ENCODE data around the gene PLS3. TPM values are rescaled to one million over a fixed set of nuclear protein-coding genes. Genes with fewer than 3 reads are reported as not detected.
"Not testable (repeated sequence)": the region's sequence is repeated elsewhere in the genome, so short reads cannot be mapped to it uniquely, and the experiment has no call there.

The PLS3 gene
- total RNA-seq, 1 donor from 2014 or later: 50.3 TPM

GRCh38 chrX:115595049-115595448 is 34.1 kb downstream of the PLS3 start:
- intact Hi-C loops (cut with DNase I): no loop called here
- no peak for DNase-seq (ENCODE audit: low spot score)

GRCh38 chrX:115598556-115598955 is 37.6 kb downstream of the PLS3 start:
- DNase-seq (ENCODE audit: low spot score): no peak
- intact Hi-C loops (cut with DNase I): no loop called here

DNA sequence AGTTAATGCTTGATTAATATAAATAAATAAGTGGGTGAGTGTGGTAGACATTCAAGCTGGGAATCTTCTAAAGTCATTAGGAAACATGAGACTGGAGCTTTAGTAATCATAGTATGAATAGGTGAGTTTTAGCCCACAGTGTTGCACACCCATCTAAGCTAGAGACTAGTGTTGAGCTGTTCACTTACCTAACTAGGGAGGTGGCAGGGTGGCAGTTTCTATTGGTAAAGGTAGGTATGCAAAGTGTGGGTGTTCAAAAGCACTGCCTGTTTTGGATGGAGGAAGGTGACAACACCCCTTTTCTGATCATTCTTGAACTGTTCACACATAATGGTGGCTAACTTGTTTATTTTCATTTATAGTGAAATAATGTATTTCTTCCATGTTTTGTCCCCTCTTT is 41.3 kb downstream of the PLS3 start:
- no peak for DNase-seq (ENCODE audit: low spot score)
- intact Hi-C loops (cut with DNase I): loop anchor here (5.0 kb wide), 1 partner anchor 40 kb away; the partner anchor contains the start of gene PLS3

DNA sequence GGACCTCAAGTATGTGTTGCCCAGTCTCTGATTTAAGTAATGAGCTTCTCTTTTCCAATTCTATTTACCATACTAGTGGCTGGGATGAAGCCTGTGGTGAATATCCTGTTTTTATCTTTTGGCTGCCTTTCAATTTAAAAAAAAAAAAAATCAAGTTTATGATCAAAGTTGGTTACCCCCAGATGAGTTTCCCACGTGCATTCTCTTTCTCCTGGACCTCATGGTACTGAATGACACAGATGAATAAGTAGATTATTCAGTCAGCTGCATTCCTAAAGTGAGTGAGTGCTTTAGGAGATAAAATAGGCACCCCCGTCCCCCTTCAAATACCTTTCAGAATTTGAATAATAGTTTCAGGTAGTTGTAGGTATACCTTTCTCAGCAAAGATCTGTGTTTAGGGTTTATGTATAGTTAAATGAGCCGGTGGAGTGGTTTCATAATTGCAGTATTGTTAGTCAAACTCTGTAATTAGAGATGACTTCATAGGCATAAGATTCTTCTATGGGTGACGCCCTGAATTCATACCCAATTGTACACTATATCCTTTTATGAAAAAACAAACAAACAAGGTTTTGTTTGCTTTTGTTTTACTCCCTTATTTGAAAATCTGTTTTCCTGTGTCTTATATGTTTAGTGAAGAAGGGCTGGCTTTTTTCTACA is 41.9 kb downstream of the PLS3 start:
- DNase-seq (ENCODE audit: low spot score): no peak
- intact Hi-C loops (cut with DNase I): loop anchor here (5.0 kb wide), 1 partner anchor 41 kb away; the partner anchor contains the start of gene PLS3

- intact Hi-C loops (cut with DNase I): loop anchor here (5.0 kb wide), 1 partner anchor 41 kb away; the partner anchor contains the start of gene PLS3
- no peak for DNase-seq (ENCODE audit: low spot score)
These were observed 42.6 kb downstream of the PLS3 start for GRCh38 chrX:115603534-115604074.

GRCh38 chrX:115606861-115607260 is 45.9 kb downstream of the PLS3 start:
- no peak for DNase-seq (ENCODE audit: low spot score)
- intact Hi-C loops (cut with DNase I): no loop called here

- DNase-seq (ENCODE audit: low spot score): no peak
- intact Hi-C loops (cut with DNase I): no loop called here
These were observed 48.6 kb downstream of the PLS3 start for GRCh38 chrX:115609621-115610020.

GRCh38 chrX:115616943-115617563 is 56.1 kb downstream of the PLS3 start:
- intact Hi-C loops (cut with DNase I): loop anchor here (5.0 kb wide), 1 partner anchor 55 kb away; the partner anchor contains the start of gene PLS3
- DNase-seq (ENCODE audit: low spot score): no peak

DNA sequence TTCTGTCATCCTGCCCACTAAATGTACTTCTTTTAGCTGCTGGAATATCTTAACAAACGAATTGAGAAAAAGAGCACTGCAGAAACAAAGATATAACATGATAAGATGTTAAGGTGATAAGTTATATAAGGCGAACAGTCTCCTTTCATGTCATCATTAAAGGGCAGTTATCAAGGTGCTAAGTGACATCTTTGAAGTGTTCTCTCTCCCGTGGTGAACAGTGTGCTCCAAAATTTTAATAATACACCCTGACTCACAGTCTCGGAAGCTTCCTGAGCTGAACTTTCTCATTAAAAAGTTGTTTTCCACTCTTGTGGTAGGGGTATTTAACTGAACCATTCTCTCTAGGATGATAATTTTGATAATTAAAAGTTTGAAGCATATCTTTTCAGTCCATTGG is 61.6 kb downstream of the PLS3 start:
- intact Hi-C loops (cut with DNase I): no loop called here
- no peak for DNase-seq (ENCODE audit: low spot score)

DNA sequence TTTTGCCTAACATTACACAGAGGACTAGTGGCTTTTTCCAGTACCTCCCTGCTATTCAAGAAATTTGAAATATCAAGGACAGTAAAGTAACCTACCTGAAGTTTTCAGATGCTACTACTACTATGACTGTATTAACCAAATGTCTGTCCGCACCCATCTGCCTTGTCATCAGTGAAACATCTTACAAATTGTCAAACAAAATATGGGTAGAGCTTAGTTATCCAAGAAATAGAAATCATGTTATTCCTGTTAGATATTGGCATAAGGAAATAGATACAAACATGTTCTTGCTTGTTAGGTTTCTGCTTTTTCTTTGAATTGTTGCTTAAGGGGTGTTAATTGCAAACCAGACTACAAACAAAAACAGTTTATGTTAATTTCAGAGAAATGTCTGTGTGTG is 63.9 kb downstream of the PLS3 start:
- DNase-seq (ENCODE audit: low spot score): no peak
- intact Hi-C loops (cut with DNase I): no loop called here

GRCh38 chrX:115625572-115626301 is 64.8 kb downstream of the PLS3 start:
- intact Hi-C loops (cut with DNase I): no loop called here
- no peak for DNase-seq (ENCODE audit: low spot score)

- intact Hi-C loops (cut with DNase I): no loop called here
- DNase-seq (ENCODE audit: low spot score): no peak
These were observed 69.2 kb downstream of the PLS3 start for GRCh38 chrX:115630204-115630603.

- no peak for DNase-seq (ENCODE audit: low spot score)
- intact Hi-C loops (cut with DNase I): no loop called here
These were observed 71.5 kb downstream of the PLS3 start for GRCh38 chrX:115632455-115632854.

- DNase-seq (ENCODE audit: low spot score); intact Hi-C loops (cut with DNase I): not testable (repeated sequence)
These were observed 72.4 kb downstream of the PLS3 start for GRCh38 chrX:115633397-115633796.

GRCh38 chrX:115639334-115639880 is 78.4 kb downstream of the PLS3 start:
- intact Hi-C loops (cut with DNase I): loop anchor here (5.0 kb wide), 1 partner anchor 77 kb away; the partner anchor contains the start of gene PLS3

GRCh38 chrX:115642311-115642710 is 81.3 kb downstream of the PLS3 start:
- intact Hi-C loops (cut with DNase I): loop anchor here (2.0 kb wide), 1 partner anchor 312 kb away; no protein-coding TSS in a partner anchor
- DNase-seq (ENCODE audit: low spot score): no peak

More at GRCh38 chrX:115639334-115639880, 78.4 kb downstream of the PLS3 start:
- DNase-seq (ENCODE audit: low spot score): no peak

DNA sequence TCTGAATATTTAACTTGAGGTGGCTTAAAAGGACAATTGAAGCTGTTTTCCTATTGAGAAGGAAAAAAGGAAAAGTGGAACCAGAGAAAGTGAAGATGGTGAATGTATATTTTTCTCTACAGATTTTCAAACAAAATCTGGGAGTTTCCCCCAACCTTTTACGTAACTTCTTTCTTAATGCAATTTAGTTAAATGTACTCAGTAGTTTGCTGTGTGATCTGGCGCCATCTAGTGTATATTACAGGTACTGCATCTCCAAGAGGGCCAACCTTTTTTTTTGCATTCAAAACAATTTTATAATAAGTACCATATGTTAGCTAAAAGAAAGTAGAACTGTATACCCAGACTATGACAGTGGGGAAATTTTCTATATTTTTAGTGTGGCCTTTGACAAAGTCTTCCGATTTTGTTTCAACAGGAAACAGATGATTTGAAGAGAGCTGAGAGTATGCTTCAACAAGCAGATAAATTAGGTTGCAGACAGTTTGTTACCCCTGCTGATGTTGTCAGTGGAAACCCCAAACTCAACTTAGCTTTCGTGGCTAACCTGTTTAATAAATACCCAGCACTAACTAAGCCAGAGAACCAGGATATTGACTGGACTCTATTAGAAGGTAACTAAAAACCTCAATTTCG is 82.0 kb downstream of the PLS3 start:
- intact Hi-C loops (cut with DNase I): loop anchor here (2.0 kb wide), 1 partner anchor 312 kb away; no protein-coding TSS in a partner anchor
- DNase-seq (ENCODE audit: low spot score): no peak

GRCh38 chrX:115644397-115644796 is 83.4 kb downstream of the PLS3 start:
- DNase-seq (ENCODE audit: low spot score); intact Hi-C loops (cut with DNase I): not testable (repeated sequence)

- intact Hi-C loops (cut with DNase I): loop anchor here (5.0 kb wide), 1 partner anchor 43 kb away; no protein-coding TSS in a partner anchor
- DNase-seq (ENCODE audit: low spot score): no peak
These were observed 88.6 kb downstream of the PLS3 start for GRCh38 chrX:115649461-115650063.
